HPDE6-E6E7 (cell line): ENCODE results near the gene PRIMA1.

ENCODE experiments used
- DNase-seq: peaks from one replicate; pipeline ENCODE4 v3.0.0; 2011; ENCODE audit warnings: missing footprints; ENCODE audit errors: extremely low spot score

PRIMA1 gene

GRCh38 chr14:93757206-93757605 lies 31.1 kb downstream of the PRIMA1 start:
- DNase-seq, result no peak

GRCh38 chr14:93753647-93754046 lies 34.6 kb downstream of the PRIMA1 start:
- no peak for DNase-seq

GRCh38 chr14:93752980-93753561 lies 35.2 kb downstream of the PRIMA1 start:
- no peak for DNase-seq

GRCh38 chr14:93751946-93752655 lies 36.2 kb downstream of the PRIMA1 start:
- no peak for DNase-seq

GRCh38 chr14:93749076-93749420 lies 39.2 kb downstream of the PRIMA1 start:
- DNase-seq, result no peak

GRCh38 chr14:93748208-93749075 lies 39.8 kb downstream of the PRIMA1 start:
- DNase-seq, result no peak

- DNase-seq, result no peak
Observed at GRCh38 chr14:93747560-93747959, 40.7 kb downstream of the PRIMA1 start.

GRCh38 chr14:93747102-93747501 lies 41.2 kb downstream of the PRIMA1 start:
- DNase-seq, result no peak

- no peak for DNase-seq
Observed at GRCh38 chr14:93745603-93746273, 42.5 kb downstream of the PRIMA1 start.

- DNase-seq, result no peak
Observed at GRCh38 chr14:93744876-93745275, 43.4 kb downstream of the PRIMA1 start.

GRCh38 chr14:93744176-93744575 lies 44.1 kb downstream of the PRIMA1 start:
- no peak for DNase-seq

GRCh38 chr14:93743270-93744060 lies 44.8 kb downstream of the PRIMA1 start:
- DNase-seq, result no peak

- DNase-seq, result no peak
Observed at GRCh38 chr14:93742761-93743160, 45.5 kb downstream of the PRIMA1 start.

GRCh38 chr14:93741556-93742230 lies 46.6 kb downstream of the PRIMA1 start:
- DNase-seq, result no peak

GRCh38 chr14:93737634-93738033 lies 50.7 kb downstream of the PRIMA1 start:
- no peak for DNase-seq

GRCh38 chr14:93736378-93737014 lies 51.8 kb downstream of the PRIMA1 start:
- peak; percentile 15 for DNase-seq

GRCh38 chr14:93735206-93735605 lies 53.1 kb downstream of the PRIMA1 start:
- no peak for DNase-seq

GRCh38 chr14:93734086-93734822 lies 54.0 kb downstream of the PRIMA1 start:
- no peak for DNase-seq

GRCh38 chr14:93733631-93734030 lies 54.7 kb downstream of the PRIMA1 start:
- no peak for DNase-seq

- DNase-seq, result no peak
Observed at GRCh38 chr14:93733231-93733630, 55.1 kb downstream of the PRIMA1 start.
